Endometrial microvascular endothelial cells (primary cell): ENCODE measurements around the gene C9orf50. TPM values are rescaled to one million over a fixed set of nuclear protein-coding genes. Genes with fewer than 3 reads are reported as not detected.
"Not testable (repeated sequence)": the region's sequence is repeated elsewhere in the genome, so short reads cannot be mapped to it uniquely, and the experiment has no call there.

ENCODE experiments used
- in situ Hi-C: cut with HindIII; loops from 2 replicates; pipeline ENCODE4 v1.10.0; 2017; ENCODE audit warnings: low sequenced_read_pairs, low pct_unique_long_range_greater_than_20kb; ENCODE audit errors: inconsistent ontology term
- total RNA-seq: library from RNA; depleted of rRNA; stranded (reverse); fragments of >200 nt; gene quantifications from one replicate; pipeline ENCODE4 v1.2.3, GENCODE V29; 2015; ENCODE audit errors: inconsistent ontology term

Gene C9orf50
- total RNA-seq = not detected

GRCh38 chr9:129620669-129621295, at the start of gene C9orf50:
TSS of gene C9orf50 (minus strand) at chr9:129621101. CDS start at chr9:129620574, 527 bp downstream.
- in situ Hi-C loops = loop anchor here (10.0 kb wide), 1 partner anchor 486 kb away; no protein-coding TSS in a partner anchor

GRCh38 chr9:129669946-129670345, 49.0 kb upstream of the C9orf50 start:
- in situ Hi-C loops = no loop called here

GRCh38 chr9:129669141-129669718, 48.3 kb upstream of the C9orf50 start:
- in situ Hi-C loops = no loop called here

DNA sequence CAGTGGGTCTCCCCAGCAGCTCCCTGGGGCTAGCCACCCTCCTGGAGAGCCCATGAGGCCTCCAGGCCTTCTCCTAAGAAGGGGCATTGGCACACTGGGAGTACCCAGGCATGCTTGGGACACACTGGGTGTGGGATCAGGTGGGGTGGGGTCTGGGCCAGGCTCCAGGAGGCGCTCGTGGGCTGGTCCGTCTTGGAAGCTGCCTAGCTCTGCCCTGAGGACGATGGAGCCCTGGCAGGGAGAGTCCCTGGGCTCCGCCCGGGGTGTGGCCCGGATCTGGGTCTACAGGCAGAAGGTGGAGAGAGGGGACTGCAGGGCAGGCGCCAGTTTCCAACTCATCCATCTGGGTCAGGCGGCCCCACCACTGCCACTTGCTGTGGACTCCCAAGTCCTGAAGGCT, 46.9 kb upstream of the C9orf50 start:
- in situ Hi-C loops = no loop called here

- in situ Hi-C loops = no loop called here
These were observed 46.5 kb upstream of the C9orf50 start for GRCh38 chr9:129667378-129667777.

DNA sequence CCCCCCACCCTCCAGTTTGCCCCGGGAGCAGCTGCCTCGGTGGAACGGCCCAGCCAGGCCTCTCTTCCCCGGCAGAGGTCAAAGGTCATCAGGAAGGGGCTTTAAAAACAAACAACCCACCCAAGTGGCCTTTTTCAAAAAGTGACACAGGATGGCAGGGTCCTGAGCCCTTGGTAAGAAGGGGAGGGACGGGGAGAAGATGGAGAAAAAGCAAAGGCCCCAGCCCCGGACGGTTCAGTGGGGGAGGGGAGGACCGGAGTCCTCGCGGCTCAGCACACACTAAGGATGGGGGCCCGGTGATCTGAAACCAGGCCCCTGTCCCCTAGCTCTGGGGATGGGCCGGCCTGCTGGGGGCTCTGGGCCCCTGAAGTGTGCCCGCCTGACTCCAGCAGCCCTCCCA, 45.7 kb upstream of the C9orf50 start:
- in situ Hi-C loops = no loop called here

- in situ Hi-C loops = no loop called here
These were observed 45.1 kb upstream of the C9orf50 start for GRCh38 chr9:129665814-129666520.

GRCh38 chr9:129665389-129665775, 44.5 kb upstream of the C9orf50 start, which contains the start of gene PRRX2:
TSS of gene PRRX2 (plus strand) at chr9:129665647. CDS start at chr9:129665868, 221 bp downstream.
- in situ Hi-C loops = no loop called here

- in situ Hi-C loops = no loop called here
These were observed 44.0 kb upstream of the C9orf50 start for GRCh38 chr9:129664746-129665388.

GRCh38 chr9:129662239-129662638, 41.3 kb upstream of the C9orf50 start:
- in situ Hi-C loops = not testable (repeated sequence)

GRCh38 chr9:129661029-129661428, 40.1 kb upstream of the C9orf50 start:
- in situ Hi-C loops = no loop called here

GRCh38 chr9:129656795-129657390, 36.0 kb upstream of the C9orf50 start:
- in situ Hi-C loops = no loop called here

GRCh38 chr9:129655696-129656095, 34.8 kb upstream of the C9orf50 start:
- in situ Hi-C loops = no loop called here

DNA sequence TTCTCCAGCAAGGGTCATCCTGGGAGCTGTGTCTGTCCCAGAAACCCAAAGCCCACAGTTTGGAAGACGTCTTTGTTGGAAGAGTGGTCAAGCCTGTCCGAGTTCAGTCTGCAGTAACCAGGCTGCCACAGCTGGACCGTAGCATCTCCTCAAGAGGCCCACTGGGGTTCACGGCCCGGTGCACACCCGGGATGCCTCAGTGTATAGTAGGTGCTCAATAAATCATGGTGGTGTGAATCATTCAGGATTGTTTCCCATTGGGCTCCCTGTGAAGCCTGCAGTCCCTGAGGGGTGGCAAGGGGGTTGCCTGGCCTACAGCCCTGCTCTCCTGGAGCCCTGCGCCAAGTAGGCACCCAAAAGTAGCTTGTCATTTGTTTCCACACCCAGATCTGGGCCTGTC, 34.3 kb upstream of the C9orf50 start:
- in situ Hi-C loops = no loop called here

DNA sequence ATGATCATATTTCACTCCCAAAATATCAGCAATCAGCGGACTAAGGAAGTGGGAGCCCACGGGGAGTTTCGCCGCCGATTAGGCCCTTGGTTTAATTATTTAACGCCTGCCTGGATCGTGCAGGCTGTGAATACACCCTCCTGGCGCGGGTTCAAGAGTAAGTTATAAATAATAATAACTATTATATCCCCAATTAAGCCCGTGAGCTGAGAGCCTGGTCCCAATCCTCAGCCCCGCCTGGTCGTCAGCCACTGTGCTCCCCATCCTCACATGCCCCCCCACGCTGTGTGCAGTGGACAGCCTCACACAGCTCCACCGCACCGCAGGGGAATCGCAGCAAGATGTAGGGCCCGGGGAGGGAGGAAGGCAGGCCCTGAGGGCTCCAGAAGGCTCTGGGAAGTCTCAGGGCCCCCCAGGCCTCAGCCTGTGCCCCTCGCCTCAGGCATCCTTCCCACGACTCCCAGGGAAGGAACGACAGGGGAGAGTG, 33.7 kb upstream of the C9orf50 start:
- in situ Hi-C loops = no loop called here

DNA sequence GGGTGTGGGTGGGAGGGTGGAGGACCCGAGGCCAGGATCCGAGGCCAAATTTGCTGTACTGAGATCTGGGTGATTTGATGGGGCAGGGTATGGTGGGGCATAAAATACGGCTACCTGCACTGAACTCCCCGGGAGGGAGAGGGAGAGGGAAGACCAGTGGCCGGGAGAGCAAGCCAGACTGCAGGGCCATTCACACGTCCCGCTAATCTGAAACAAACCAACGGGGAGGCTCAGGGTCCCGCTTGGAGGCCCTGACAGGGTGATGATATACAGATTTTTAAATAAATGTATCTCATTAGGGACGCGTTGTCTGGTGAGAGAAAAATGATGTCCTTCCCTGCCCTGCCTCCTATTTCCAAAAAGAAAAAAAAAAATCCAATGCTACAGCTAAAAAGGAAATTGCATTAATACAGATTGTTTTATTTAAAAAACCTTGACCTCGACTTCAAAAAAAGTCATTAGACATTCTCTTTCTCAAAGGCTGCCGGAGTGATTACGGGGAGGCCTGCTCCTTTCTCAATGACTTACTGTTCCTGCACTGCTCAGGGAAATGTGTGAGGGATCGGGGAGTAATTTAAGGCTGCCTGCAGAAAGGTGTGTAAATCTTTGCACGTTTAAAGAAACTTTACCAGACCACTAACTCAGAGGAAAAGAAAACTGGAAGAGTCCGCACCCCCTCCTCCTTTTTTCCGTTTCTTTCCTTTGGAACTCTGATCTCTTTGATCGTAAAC, 33.1 kb upstream of the C9orf50 start:
- in situ Hi-C loops = no loop called here

DNA sequence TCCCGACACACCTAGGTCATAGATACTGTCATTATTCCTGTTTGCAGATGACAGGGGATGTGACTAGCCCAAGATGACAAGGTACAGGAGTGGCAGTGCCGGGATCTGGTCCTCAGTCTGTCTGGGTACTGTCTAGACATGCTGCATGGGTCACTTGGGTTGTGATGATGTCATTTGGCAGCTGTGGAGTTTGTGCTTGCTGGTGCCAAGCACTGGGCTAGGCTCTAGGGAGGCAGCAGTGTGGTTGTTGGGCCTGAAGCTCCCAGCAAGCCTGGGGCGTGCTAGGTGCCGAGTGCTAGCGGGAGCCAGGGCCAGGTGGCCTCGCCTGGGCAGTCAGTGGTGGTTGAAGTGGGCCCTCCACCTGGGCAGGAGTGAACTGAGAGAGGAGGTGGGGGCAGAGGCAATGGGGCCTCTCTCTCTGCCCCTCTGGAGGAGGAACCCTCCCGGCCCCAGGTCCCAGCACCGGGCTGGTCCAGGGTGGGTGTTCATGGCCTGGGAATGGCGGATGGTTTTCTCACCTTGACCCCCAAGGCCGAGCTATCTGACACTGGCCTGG, 29.9 kb upstream of the C9orf50 start:
- in situ Hi-C loops = no loop called here
